ENCODE results near the gene WNT4. TPM values are rescaled to one million over a fixed set of nuclear protein-coding genes. Genes with fewer than 3 reads are reported as not detected.
A peak's percentile ranks its signal among the peaks of the same experiment; 100 is the strongest.

Gene WNT4
- total RNA-seq, 4 donors from 2014 or later: 0.19 to 0.33 (median 0.29) TPM; not detected in 1

DNA sequence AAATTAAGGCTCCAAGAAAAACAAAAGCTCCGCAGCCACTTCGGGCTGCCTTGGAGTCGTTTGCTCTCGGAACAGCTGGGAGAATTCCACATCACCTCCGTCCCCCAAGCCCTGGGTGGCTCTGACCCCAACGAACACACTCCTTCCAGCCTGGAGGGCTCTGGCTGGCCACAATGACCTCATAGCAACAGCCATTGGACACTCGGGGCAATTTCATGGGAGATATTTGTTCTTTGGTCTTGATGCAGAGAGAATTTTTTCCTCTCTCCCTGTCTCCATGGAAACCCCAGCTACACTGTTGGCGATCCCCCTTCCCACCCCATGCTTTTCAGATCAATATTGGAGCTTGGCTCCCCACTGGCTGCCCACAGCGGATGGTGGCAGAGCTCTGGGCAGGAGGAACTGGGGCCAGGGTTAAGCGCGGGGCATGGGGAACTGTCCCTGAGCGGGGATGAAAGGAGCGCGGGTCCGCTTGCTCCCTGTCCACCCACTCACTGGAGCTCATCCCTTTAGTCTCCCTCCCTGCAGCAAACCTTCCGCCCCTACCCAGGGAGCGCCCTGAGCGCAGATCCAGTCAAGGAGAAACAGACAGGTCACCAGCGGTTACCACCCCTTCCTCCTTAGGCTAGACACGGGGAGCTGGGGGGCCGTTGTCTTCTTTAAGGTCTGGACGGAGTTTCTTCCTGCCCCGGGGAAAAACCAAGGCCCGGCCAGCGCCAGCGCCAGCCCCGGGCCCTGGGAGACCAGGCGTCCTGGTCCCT is 1.2 kb downstream of the WNT4 start:
- peaks cover 0 to 78% (median 7%) of the 10 kb centered on the region in 4 donors for H3K27me3 ChIP-seq
- 25% methylated on average over 20 of the region's 28 CpGs for WGBS
- H3K27ac ChIP-seq (replicated peaks in 1 of 4): peak overlapping the region in 1 of 4 donors; percentile 18
- no peak for DNase-seq (ENCODE audit: extremely low spot score)
- H3K4me1 ChIP-seq: peaks cover 12 to 31% (median 24%) of the 10 kb centered on the region in 4 donors
- no peaks in the 10 kb centered on the region for H3K9me3 ChIP-seq
- TF ChIP-seq EP300 (IDR thresholded peaks at IDR 0.05) (no peak), POLR2AphosphoS5 (IDR thresholded peaks at IDR 0.05) (no peak), POLR2A (IDR thresholded peaks at IDR 0.05; ENCODE audit: low read depth) (no peak)
- TF ChIP-seq, protein P1, sequence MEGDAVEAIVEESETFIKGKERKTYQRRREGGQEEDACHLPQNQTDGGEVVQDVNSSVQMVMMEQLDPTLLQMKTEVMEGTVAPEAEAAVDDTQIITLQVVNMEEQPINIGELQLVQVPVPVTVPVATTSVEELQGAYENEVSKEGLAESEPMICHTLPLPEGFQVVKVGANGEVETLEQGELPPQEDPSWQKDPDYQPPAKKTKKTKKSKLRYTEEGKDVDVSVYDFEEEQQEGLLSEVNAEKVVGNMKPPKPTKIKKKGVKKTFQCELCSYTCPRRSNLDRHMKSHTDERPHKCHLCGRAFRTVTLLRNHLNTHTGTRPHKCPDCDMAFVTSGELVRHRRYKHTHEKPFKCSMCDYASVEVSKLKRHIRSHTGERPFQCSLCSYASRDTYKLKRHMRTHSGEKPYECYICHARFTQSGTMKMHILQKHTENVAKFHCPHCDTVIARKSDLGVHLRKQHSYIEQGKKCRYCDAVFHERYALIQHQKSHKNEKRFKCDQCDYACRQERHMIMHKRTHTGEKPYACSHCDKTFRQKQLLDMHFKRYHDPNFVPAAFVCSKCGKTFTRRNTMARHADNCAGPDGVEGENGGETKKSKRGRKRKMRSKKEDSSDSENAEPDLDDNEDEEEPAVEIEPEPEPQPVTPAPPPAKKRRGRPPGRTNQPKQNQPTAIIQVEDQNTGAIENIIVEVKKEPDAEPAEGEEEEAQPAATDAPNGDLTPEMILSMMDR (IDR thresholded peaks at IDR 0.05): no peak
- peak overlapping the region; percentile 56 to 69 (median 56) for H3K4me3 ChIP-seq
- intact Hi-C loops (cut with DNase I): no loop called here
- no peaks in the 10 kb centered on the region for H3K36me3 ChIP-seq

- H3K9me3 ChIP-seq: no peaks in the 10 kb centered on the region
- intact Hi-C loops (cut with DNase I): no loop called here
- no peak for DNase-seq (ENCODE audit: extremely low spot score)
- no peak overlapping the region for H3K4me3 ChIP-seq
- peaks cover 12 to 32% (median 24%) of the 10 kb centered on the region in 4 donors for H3K4me1 ChIP-seq
- peaks cover 0 to 80% (median 7%) of the 10 kb centered on the region in 4 donors for H3K27me3 ChIP-seq
- TF ChIP-seq, protein P1 (IDR thresholded peaks at IDR 0.05): no peak
- TF ChIP-seq POLR2A (IDR thresholded peaks at IDR 0.05; ENCODE audit: low read depth) (no peak), EP300 (IDR thresholded peaks at IDR 0.05) (no peak), POLR2AphosphoS5 (IDR thresholded peaks at IDR 0.05) (no peak)
- WGBS: 76% methylated on average over 5 of the region's 5 CpGs
- no peak overlapping the region for H3K27ac ChIP-seq (replicated peaks in 1 of 4)
- no peaks in the 10 kb centered on the region for H3K36me3 ChIP-seq
These were observed 2.2 kb downstream of the WNT4 start for GRCh38 chr1:22140694-22141093.

- peaks cover 0 to 73% (median 5%) of the 10 kb centered on the region in 4 donors for H3K27me3 ChIP-seq
- DNase-seq (ENCODE audit: extremely low spot score): no peak
- peaks cover 12 to 32% (median 24%) of the 10 kb centered on the region in 4 donors for H3K4me1 ChIP-seq
- TF ChIP-seq POLR2A (IDR thresholded peaks at IDR 0.05; ENCODE audit: low read depth) (no peak), POLR2AphosphoS5 (IDR thresholded peaks at IDR 0.05) (no peak), EP300 (IDR thresholded peaks at IDR 0.05) (no peak)
- TF ChIP-seq, protein P1 (IDR thresholded peaks at IDR 0.05): no peak
- H3K9me3 ChIP-seq: no peaks in the 10 kb centered on the region
- no peak overlapping the region for H3K4me3 ChIP-seq
- 93% methylated on average over 9 of the region's 12 CpGs for WGBS
- no peaks in the 10 kb centered on the region for H3K36me3 ChIP-seq
- H3K27ac ChIP-seq (replicated peaks in 1 of 4): no peak overlapping the region
- intact Hi-C loops (cut with DNase I): no loop called here
These were observed 3.1 kb downstream of the WNT4 start for GRCh38 chr1:22139817-22140216.

- Histone ChIP-seq H3K27me3 (peaks cover 0 to 72% (median under 1%) of the 10 kb centered on the region in 4 donors), H3K9me3 (no peaks in the 10 kb centered on the region), H3K4me3 (no peak overlapping the region), H3K27ac (replicated peaks in 1 of 4) (no peak overlapping the region), H3K4me1 (peaks cover 12 to 32% (median 24%) of the 10 kb centered on the region in 4 donors), H3K36me3 (no peaks in the 10 kb centered on the region)
- 89% methylated on average over 11 of the region's 15 CpGs for WGBS
- no peak for DNase-seq (ENCODE audit: extremely low spot score)
- intact Hi-C loops (cut with DNase I): no loop called here
- TF ChIP-seq, protein P1 (IDR thresholded peaks at IDR 0.05): no peak
- TF ChIP-seq POLR2A (IDR thresholded peaks at IDR 0.05; ENCODE audit: low read depth): no peak
- no peak for TF ChIP-seq EP300 (IDR thresholded peaks at IDR 0.05)
- no peak for TF ChIP-seq POLR2AphosphoS5 (IDR thresholded peaks at IDR 0.05)
These were observed 3.8 kb downstream of the WNT4 start for GRCh38 chr1:22139066-22139594.

Data from esophagus muscularis mucosa (tissue), 4 donors.